H9 (cell line): ENCODE measurements around the gene GSG1L. TPM values are rescaled to one million over a fixed set of nuclear protein-coding genes. Genes with fewer than 3 reads are reported as not detected.

Source experiments
- DNase-seq: peaks from one replicate; pipeline ENCODE4 v3.0.0-alpha.2; 2017
- H2AFZ ChIP-seq: one replicate; pipeline ENCODE4 v1.6.1; 2013; ENCODE audit warnings: mild to moderate bottlenecking, low read length, control low read depth, moderate library complexity
- H2AK5ac ChIP-seq: 2 replicates; pipeline ENCODE4 v1.6.1; 2013; ENCODE audit warnings: low read length, control low read depth, mixed read lengths; ENCODE audit not compliant: insufficient read length
- H2BK120ac ChIP-seq: one replicate; pipeline ENCODE4 v1.6.1; 2013; ENCODE audit warnings: low read depth, mild to moderate bottlenecking, low read length, control low read depth, inconsistent platforms; ENCODE audit not compliant: poor library complexity, severe bottlenecking
- H2BK12ac ChIP-seq: 2 replicates; pipeline ENCODE4 v1.6.1; 2013; ENCODE audit warnings: low read length, control low read depth, mixed read lengths, low read depth; ENCODE audit not compliant: insufficient read length
- H2BK15ac ChIP-seq: 2 replicates; pipeline ENCODE4 v1.6.1; 2013; ENCODE audit warnings: low read depth, low read length, control low read depth
- H2BK20ac ChIP-seq: one replicate; pipeline ENCODE4 v1.6.1; 2013; ENCODE audit warnings: low read depth, mild to moderate bottlenecking, low read length, control low read depth, inconsistent platforms; ENCODE audit not compliant: poor library complexity, severe bottlenecking
- H2BK5ac ChIP-seq: 2 replicates; pipeline ENCODE4 v1.6.1; 2013; ENCODE audit warnings: low read length, control low read depth, mixed read lengths; ENCODE audit not compliant: insufficient read length
- H3K14ac ChIP-seq: 2 replicates; pipeline ENCODE4 v1.6.1; 2013; ENCODE audit warnings: low read length, control low read depth; ENCODE audit not compliant: insufficient read depth
- H3K18ac ChIP-seq: 2 replicates; pipeline ENCODE4 v1.6.1; 2013; ENCODE audit warnings: low read depth, mild to moderate bottlenecking, mixed read lengths, low read length, control low read depth; ENCODE audit not compliant: insufficient read length
- H3K23ac ChIP-seq: 2 replicates; pipeline ENCODE4 v1.6.1; 2013; ENCODE audit warnings: low read length, control low read depth, mixed read lengths, low read depth; ENCODE audit not compliant: insufficient read length
- H3K23me2 ChIP-seq: 2 replicates; pipeline ENCODE4 v1.6.1; 2013; ENCODE audit warnings: low read depth, mild to moderate bottlenecking, mixed read lengths, low read length, control low read depth; ENCODE audit not compliant: insufficient read length, poor library complexity, severe bottlenecking
- H3K27ac ChIP-seq: 2 replicates; pipeline ENCODE4 v1.5.1; 2013; ENCODE audit warnings: low read length, control low read depth, mixed read lengths, low read depth; ENCODE audit not compliant: insufficient read length
- H3K27me3 ChIP-seq: 2 replicates; pipeline ENCODE4 v1.6.1; 2013; ENCODE audit warnings: low read length, control low read depth, inconsistent platforms; ENCODE audit not compliant: insufficient read depth
- H3K4ac ChIP-seq: 2 replicates; pipeline ENCODE4 v1.6.1; 2013; ENCODE audit warnings: low read depth, mild to moderate bottlenecking, control low read depth, inconsistent platforms, low read length, moderate library complexity
- H3K4me1 ChIP-seq: 2 replicates; pipeline ENCODE4 v1.6.1; 2013; ENCODE audit warnings: low read length, control low read depth, inconsistent platforms; ENCODE audit not compliant: insufficient read depth
- H3K4me2 ChIP-seq: 2 replicates; pipeline ENCODE4 v1.6.1; 2013; ENCODE audit warnings: low read length, control low read depth, mixed read lengths; ENCODE audit not compliant: insufficient read length, insufficient read depth
- H3K56ac ChIP-seq: 2 replicates; pipeline ENCODE4 v1.6.1; 2013; ENCODE audit warnings: low read depth, mild to moderate bottlenecking, mixed read lengths, low read length, control low read depth; ENCODE audit not compliant: insufficient read length
- H3K79me1 ChIP-seq: 2 replicates; pipeline ENCODE4 v1.6.1; 2013; ENCODE audit warnings: low read depth, mild to moderate bottlenecking, moderate library complexity, low read length, control low read depth, inconsistent platforms; ENCODE audit not compliant: insufficient read depth, poor library complexity, severe bottlenecking
- H3K79me2 ChIP-seq: 2 replicates; pipeline ENCODE4 v1.6.1; 2013; ENCODE audit warnings: low read length, control low read depth, inconsistent platforms; ENCODE audit not compliant: insufficient read depth
- H3K9ac ChIP-seq: 2 replicates; pipeline ENCODE4 v1.6.1; 2013; ENCODE audit warnings: low read length, control low read depth, mixed read lengths; ENCODE audit not compliant: insufficient read length; ENCODE audit errors: extremely low read depth
- H3K9me3 ChIP-seq: one replicate; pipeline ENCODE4 v1.6.1; 2013; ENCODE audit warnings: low read depth, low read length, inconsistent platforms; ENCODE audit not compliant: control insufficient read depth
- H3T11ph ChIP-seq: one replicate; pipeline ENCODE4 v1.6.1; 2013; ENCODE audit warnings: mild to moderate bottlenecking, low read length, control low read depth, inconsistent platforms
- H4K20me1 ChIP-seq: one replicate; pipeline ENCODE4 v1.6.1; 2013; ENCODE audit not compliant: control insufficient read depth, insufficient read length, insufficient read depth
- H4K5ac ChIP-seq: 2 replicates; pipeline ENCODE4 v1.6.1; 2013; ENCODE audit warnings: low read depth, mild to moderate bottlenecking, mixed read lengths, low read length, control low read depth; ENCODE audit not compliant: insufficient read length
- H4K8ac ChIP-seq: replicated peaks from 2 replicates; pipeline ENCODE4 v1.6.1; 2013; ENCODE audit warnings: low read length, control low read depth, mixed read lengths, low read depth; ENCODE audit not compliant: insufficient read length
- H4K91ac ChIP-seq: 2 replicates; pipeline ENCODE4 v1.6.1; 2013; ENCODE audit warnings: low read depth, mild to moderate bottlenecking, moderate library complexity, mixed read lengths, low read length, control low read depth; ENCODE audit not compliant: insufficient read length
- H3K27ac Mint-ChIP-seq, 3 experiments: 2 replicates in 2 of 3; 3 replicates in 1 of 3; pipeline ENCODE4 v1.8.0; 2020 to 2021; ENCODE audit warnings: mixed read lengths in 3 of 3, mild to moderate bottlenecking in 1 of 3, moderate library complexity in 1 of 3
- H3K27me3 Mint-ChIP-seq: 2 replicates; pipeline ENCODE4 v1.8.0; 2021; ENCODE audit warnings: low read depth, mild to moderate bottlenecking, moderate library complexity, mixed read lengths
- H3K36me3 Mint-ChIP-seq, 3 experiments: 2 replicates in 2 of 3; 3 replicates in 1 of 3; pipeline ENCODE4 v1.8.0; 2020 to 2021; ENCODE audit warnings: low read depth in 3 of 3, mixed read lengths in 3 of 3; ENCODE audit not compliant: insufficient read depth in 1 of 3
- H3K4me1 Mint-ChIP-seq, 2 experiments: 2 replicates each; pipeline ENCODE4 v1.8.0; 2020; ENCODE audit warnings: mixed read lengths in 2 of 2
- H3K4me3 Mint-ChIP-seq, 2 experiments: 2 replicates in 1 of 2; 3 replicates in 1 of 2; pipeline ENCODE4 v1.8.0; 2020 to 2021; ENCODE audit warnings: mild to moderate bottlenecking in 2 of 2, mixed read lengths in 2 of 2, moderate library complexity in 1 of 2
- H3K9me3 Mint-ChIP-seq, 2 experiments: 2 replicates in 1 of 2; 3 replicates in 1 of 2; pipeline ENCODE4 v1.8.0; 2020; ENCODE audit warnings: mild to moderate bottlenecking in 2 of 2, mixed read lengths in 2 of 2, moderate library complexity in 1 of 2
- WGBS: extraction: QIAGEN DNeasy Blood & Tissue Kit; methylation state at CpG from one replicate; pipeline ENCODE4 v1.1.7; 2013; ENCODE audit warnings: missing lambda C conversion rate, low lambda C conversion rate, mixed read lengths; ENCODE audit not compliant: insufficient read length; ENCODE audit errors: extremely low coverage; 5-methylcytosine and 5-hydroxymethylcytosine counted together
- total RNA-seq: library from RNA; stranded (reverse); gene quantifications from 2 replicates; pipeline ENCODE4 v1.2.1, GENCODE V29; 2021
- TF ChIP-seq, protein P1 (sequence below): fragments of 200-600 bp; sonication (generic); conservative IDR thresholded peaks from 3 replicates; pipeline ENCODE4 v1.8.0; 2021; ENCODE audit warnings: antibody characterized with exemption, mild to moderate bottlenecking

Gene GSG1L
- total RNA-seq, 1 experiment from 2014 or later, result 0.35 TPM

DNA sequence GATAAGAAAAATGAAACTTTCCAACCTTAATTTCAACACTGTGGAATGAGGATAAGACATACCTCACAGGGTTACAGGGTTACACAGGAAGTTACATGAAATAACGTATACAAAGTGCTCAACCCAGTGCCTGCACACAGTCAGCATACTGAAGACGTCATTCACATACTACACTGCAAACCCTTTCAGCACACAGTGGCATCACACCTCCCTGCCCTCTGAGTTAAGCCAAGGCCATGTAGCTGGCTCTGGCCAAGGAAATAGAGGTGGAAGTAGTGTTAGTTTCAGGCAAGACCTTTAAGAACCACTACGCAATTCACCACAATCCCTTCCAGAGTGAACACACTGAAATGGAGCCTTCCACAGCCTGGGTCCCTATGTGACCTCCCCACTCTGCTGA is 46.6 kb upstream of the GSG1L start:
- Histone ChIP-seq H2AK5ac (no peak overlapping the region), H3K23me2 (no peaks in the 10 kb centered on the region), H3K27me3 (no peaks in the 10 kb centered on the region), H2BK5ac (no peak overlapping the region), H3K4ac (no peak overlapping the region), H3K23ac (no peak overlapping the region), H2BK15ac (no peak overlapping the region), H3K18ac (no peak overlapping the region), H3K9ac (no peak overlapping the region), H3T11ph (no peak overlapping the region), H2BK12ac (no peak overlapping the region), H3K27ac (no peak overlapping the region), H4K8ac (no peak overlapping the region), H3K79me1 (no peaks in the 10 kb centered on the region), H3K14ac (no peak overlapping the region), H3K4me1 (no peaks in the 10 kb centered on the region), H4K5ac (no peak overlapping the region), H3K4me2 (no peak overlapping the region), H3K9me3 (no peaks in the 10 kb centered on the region), H2BK20ac (no peak overlapping the region), H4K20me1 (no peaks in the 10 kb centered on the region), H2AFZ (no peak overlapping the region), H4K91ac (no peak overlapping the region), H3K79me2 (no peaks in the 10 kb centered on the region), H3K56ac (no peak overlapping the region), H2BK120ac (no peak overlapping the region)
- DNase-seq, result no peak
- Mint-ChIP-seq H3K27me3 (no peaks in the 10 kb centered on the region), H3K36me3 (peaks cover 35 to 89% (median 80%) of the 10 kb centered on the region in 3 experiments), H3K4me1 (no peaks in the 10 kb centered on the region), H3K27ac (peak overlapping the region in 1 of 3 experiments; percentile 11; a peak in 1 of 7 replicates), H3K4me3 (no peak overlapping the region), H3K9me3 (no peaks in the 10 kb centered on the region)
- TF ChIP-seq, protein P1, sequence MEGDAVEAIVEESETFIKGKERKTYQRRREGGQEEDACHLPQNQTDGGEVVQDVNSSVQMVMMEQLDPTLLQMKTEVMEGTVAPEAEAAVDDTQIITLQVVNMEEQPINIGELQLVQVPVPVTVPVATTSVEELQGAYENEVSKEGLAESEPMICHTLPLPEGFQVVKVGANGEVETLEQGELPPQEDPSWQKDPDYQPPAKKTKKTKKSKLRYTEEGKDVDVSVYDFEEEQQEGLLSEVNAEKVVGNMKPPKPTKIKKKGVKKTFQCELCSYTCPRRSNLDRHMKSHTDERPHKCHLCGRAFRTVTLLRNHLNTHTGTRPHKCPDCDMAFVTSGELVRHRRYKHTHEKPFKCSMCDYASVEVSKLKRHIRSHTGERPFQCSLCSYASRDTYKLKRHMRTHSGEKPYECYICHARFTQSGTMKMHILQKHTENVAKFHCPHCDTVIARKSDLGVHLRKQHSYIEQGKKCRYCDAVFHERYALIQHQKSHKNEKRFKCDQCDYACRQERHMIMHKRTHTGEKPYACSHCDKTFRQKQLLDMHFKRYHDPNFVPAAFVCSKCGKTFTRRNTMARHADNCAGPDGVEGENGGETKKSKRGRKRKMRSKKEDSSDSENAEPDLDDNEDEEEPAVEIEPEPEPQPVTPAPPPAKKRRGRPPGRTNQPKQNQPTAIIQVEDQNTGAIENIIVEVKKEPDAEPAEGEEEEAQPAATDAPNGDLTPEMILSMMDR, result no peak
- WGBS, result no CpG with 5 or more reads among the region's 3 CpGs
